ENCODE measurements around the gene MARCHF3. TPM values are rescaled to one million over a fixed set of nuclear protein-coding genes. Genes with fewer than 3 reads are reported as not detected.

Gene MARCHF3
- total and polyA plus RNA-seq, 10 donors, result 2.3 to 14.8 (median 10.9) TPM

DNA sequence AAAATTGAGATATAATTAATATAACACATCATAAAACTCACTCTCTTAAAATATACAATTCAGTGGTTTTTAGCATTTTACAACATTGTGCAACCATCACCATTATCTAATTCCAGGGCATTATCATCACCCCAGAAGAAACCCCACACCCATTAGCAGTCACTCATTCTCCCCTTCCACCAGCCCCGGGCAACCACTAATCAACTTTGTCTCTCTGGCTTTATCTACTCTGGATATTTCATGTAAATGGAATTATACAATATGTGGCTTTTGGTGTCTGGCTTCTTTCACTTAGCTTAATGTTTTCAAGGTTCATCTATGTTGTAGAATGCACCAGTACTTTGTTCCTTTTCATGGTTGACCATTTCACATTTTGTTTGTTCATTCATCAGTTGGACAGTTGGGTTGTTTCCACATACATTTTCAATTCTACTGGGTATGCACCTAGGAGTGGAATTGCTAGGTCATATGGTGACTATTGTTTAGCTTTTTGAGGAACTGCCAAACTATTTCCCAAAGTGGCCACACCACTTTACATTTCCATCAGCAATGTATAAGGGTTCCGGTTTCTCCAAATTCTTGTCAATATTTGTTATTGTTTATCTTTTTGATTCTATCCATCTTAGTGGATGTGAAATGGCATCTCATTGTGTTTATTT, 62.4 kb downstream of the MARCHF3 start:
- Histone ChIP-seq H3K4me1 (peaks cover 18 to 54% (median 35%) of the 10 kb centered on the region in 6 donors), H3K9me3 (no peaks in the 10 kb centered on the region), H3K27me3 (replicated peaks in 1 of 7) (no peaks in the 10 kb centered on the region), H3K4me3 (no peak overlapping the region), H3K36me3 (no peaks in the 10 kb centered on the region), H3K27ac (no peak overlapping the region)
- 91 to 99% (median 96%) methylated on average over 2 of the region's 2 CpGs for WGBS, 5 donors
- TF ChIP-seq POLR2AphosphoS5 (IDR thresholded peaks at IDR 0.05) (no peak), POLR2A (IDR thresholded peaks at IDR 0.05) (no peak)
- TF ChIP-seq, protein P1, sequence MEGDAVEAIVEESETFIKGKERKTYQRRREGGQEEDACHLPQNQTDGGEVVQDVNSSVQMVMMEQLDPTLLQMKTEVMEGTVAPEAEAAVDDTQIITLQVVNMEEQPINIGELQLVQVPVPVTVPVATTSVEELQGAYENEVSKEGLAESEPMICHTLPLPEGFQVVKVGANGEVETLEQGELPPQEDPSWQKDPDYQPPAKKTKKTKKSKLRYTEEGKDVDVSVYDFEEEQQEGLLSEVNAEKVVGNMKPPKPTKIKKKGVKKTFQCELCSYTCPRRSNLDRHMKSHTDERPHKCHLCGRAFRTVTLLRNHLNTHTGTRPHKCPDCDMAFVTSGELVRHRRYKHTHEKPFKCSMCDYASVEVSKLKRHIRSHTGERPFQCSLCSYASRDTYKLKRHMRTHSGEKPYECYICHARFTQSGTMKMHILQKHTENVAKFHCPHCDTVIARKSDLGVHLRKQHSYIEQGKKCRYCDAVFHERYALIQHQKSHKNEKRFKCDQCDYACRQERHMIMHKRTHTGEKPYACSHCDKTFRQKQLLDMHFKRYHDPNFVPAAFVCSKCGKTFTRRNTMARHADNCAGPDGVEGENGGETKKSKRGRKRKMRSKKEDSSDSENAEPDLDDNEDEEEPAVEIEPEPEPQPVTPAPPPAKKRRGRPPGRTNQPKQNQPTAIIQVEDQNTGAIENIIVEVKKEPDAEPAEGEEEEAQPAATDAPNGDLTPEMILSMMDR (IDR thresholded peaks at IDR 0.05 in 8 of 11, conservative IDR thresholded peaks at IDR 0.05 in 3 of 11), result no peak
- no peak for DNase-seq
- intact Hi-C loops (cut with DNase I; ENCODE audit: low total_unique reads), result no loop called here

DNA sequence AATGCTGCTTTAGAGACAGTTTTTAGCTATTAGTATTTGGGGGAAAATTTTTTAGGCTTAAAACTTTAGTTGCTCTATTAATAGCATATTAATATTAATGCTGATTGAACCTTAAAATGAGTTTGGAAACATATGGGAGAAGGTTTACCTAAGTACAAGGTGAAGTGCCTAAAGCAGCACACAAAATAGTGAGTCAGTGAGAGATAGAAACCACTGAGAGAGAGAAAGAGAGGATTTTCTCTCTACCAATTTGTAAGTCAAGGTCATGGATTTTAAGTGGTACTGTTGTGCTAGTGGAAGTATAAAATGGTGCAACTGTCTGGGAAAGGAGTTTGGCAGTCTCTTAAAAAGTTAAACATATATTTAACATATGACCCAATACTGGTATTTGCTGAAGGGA, 64.9 kb downstream of the MARCHF3 start:
- Histone ChIP-seq H3K27ac (no peak overlapping the region), H3K27me3 (replicated peaks in 1 of 7) (no peaks in the 10 kb centered on the region), H3K9me3 (no peaks in the 10 kb centered on the region), H3K4me3 (no peak overlapping the region), H3K36me3 (no peaks in the 10 kb centered on the region), H3K4me1 (peaks cover 1 to 41% (median 11%) of the 10 kb centered on the region in 6 donors)
- intact Hi-C loops (cut with DNase I; ENCODE audit: low total_unique reads), result no loop called here
- TF ChIP-seq POLR2AphosphoS5 (IDR thresholded peaks at IDR 0.05) (no peak), POLR2A (IDR thresholded peaks at IDR 0.05) (no peak)
- TF ChIP-seq, protein P1 (IDR thresholded peaks at IDR 0.05 in 8 of 11, conservative IDR thresholded peaks at IDR 0.05 in 3 of 11), result no peak
- DNase-seq, result no peak

DNA sequence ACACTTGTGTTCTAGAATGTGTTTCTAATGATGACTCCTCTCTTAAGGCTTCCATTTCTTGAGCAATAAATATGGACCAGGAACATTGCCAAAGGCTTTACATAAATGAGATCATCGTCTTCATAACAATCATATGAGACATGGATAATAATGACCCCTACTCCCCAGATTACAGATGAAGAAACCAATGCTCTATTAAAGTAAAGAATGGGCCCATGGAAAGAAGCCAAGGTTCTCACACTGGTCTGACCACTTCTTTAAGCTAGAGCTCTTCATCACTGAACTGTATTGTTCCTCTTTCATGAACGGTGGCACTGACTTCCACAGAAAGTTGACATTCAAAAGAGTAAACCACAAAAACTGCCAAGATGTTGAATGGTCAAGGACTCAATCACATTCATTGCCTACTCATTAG, 65.3 kb downstream of the MARCHF3 start:
- H3K9me3 ChIP-seq, result no peaks in the 10 kb centered on the region
- WGBS, 5 donors, result 45 to 50% (median 46%) methylated on average over 2 of the region's 2 CpGs

DNA sequence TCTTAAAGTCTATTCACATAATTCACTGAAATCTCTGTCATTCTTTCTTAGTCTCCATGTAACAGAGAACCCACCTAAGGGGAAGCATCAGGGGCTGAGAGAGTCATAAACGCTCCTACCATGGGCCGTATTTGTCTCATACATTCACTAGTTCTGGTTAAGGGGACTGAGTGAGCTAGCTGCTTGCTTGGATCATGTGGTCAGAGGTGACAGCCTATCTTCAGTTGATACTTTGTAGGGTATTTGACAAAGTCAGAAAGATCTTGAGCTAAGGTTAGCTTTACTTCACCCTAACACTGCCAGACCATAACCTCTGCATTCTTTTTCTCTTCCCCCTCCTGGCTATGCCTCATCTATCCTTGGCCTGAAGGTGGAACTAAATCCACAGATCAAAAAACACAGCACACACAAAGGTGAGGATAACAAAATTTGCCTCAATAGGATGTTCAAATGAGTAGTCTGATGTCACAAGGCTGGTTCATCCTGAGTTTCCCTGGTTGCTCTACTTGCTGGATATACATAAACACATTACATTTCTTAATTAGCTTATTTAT, 66.5 kb downstream of the MARCHF3 start:
- TF ChIP-seq POLR2A (IDR thresholded peaks at IDR 0.05) (no peak), POLR2AphosphoS5 (IDR thresholded peaks at IDR 0.05) (no peak)
- TF ChIP-seq, protein P1 (IDR thresholded peaks at IDR 0.05 in 8 of 11, conservative IDR thresholded peaks at IDR 0.05 in 3 of 11), result no peak
- Histone ChIP-seq H3K4me1 (peaks cover 0 to 25% (median 0%) of the 10 kb centered on the region in 6 donors), H3K9me3 (no peaks in the 10 kb centered on the region), H3K27ac (no peak overlapping the region), H3K27me3 (replicated peaks in 1 of 7) (no peaks in the 10 kb centered on the region), H3K4me3 (no peak overlapping the region), H3K36me3 (no peaks in the 10 kb centered on the region)
- WGBS, 5 donors, result 93 to 100% (median 95%) methylated on average over 2 of the region's 2 CpGs
- intact Hi-C loops (cut with DNase I; ENCODE audit: low total_unique reads), result no loop called here
- DNase-seq, result no peak

More for the DNA sequence above, 65.3 kb downstream of the MARCHF3 start:
- no peak for DNase-seq
- no peaks in the 10 kb centered on the region for H3K27me3 ChIP-seq (replicated peaks in 1 of 7)
- TF ChIP-seq, protein P1 (IDR thresholded peaks at IDR 0.05 in 8 of 11, conservative IDR thresholded peaks at IDR 0.05 in 3 of 11), result no peak
- TF ChIP-seq POLR2A (IDR thresholded peaks at IDR 0.05) (no peak), POLR2AphosphoS5 (IDR thresholded peaks at IDR 0.05) (no peak)
- H3K36me3 ChIP-seq, result no peaks in the 10 kb centered on the region
- no peak overlapping the region for H3K27ac ChIP-seq
- no peak overlapping the region for H3K4me3 ChIP-seq
- intact Hi-C loops (cut with DNase I; ENCODE audit: low total_unique reads), result no loop called here
- peaks cover 0 to 37% (median 6%) of the 10 kb centered on the region in 6 donors for H3K4me1 ChIP-seq

Measured in spleen (tissue), 11 donors.